Stimulated activated CD4-positive, alpha-beta T cell treated with anti-CD3 and anti-CD28 coated beads, TNF-alpha, amount 100 ng/mL, for 24 hours (primary cell): Measurements from ENCODE around the gene KIF12.
"Not testable (repeated sequence)": the region's sequence is repeated elsewhere in the genome, so short reads cannot be mapped to it uniquely, and the experiment has no call there.

Experiments
- DNase-seq, 3 experiments: peaks; one replicate each; pipeline ENCODE4 v3.0.0-alpha.2; 2020; ENCODE audit warnings: low read depth in 3 of 3

The KIF12 gene

DNA sequence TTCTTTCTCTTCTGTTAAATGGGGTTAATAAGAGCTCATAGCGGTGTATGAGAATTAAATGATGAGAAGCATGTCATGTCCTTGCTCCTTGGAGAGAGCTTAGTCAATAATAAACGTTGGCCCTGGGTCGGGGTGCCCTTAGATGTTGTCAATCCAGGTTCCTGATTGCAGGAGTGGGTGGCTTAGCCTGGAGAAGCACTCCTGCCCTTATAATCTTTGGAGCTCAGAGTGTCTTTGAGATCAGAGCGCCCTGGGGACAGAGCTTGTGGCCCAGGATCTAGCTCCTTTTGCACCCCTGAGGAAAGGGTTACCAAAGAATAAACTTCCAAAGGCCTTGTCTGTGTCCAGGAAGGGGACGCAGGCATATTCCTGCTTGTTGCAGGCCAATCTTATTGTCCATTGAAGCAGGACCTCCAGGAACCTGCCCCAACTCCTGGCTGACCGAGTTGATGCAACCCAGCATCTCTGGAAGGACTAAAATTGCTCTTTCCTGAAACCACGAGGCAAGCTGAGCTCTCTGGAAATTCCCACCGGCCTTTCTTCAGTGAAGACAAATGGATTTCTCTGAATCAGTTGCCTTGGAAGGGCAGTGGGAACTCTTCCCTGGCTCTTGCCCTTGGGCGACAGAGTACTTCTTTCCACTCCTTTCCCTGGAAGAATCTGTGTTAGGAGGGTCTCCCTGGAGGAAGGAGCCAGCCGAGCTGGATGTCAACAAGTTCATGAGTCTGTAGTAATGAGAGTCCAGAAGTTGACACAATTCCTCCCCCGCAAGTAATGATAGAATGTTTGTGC, 14.6 kb downstream of the KIF12 start:
- DNase-seq: no peak

DNA sequence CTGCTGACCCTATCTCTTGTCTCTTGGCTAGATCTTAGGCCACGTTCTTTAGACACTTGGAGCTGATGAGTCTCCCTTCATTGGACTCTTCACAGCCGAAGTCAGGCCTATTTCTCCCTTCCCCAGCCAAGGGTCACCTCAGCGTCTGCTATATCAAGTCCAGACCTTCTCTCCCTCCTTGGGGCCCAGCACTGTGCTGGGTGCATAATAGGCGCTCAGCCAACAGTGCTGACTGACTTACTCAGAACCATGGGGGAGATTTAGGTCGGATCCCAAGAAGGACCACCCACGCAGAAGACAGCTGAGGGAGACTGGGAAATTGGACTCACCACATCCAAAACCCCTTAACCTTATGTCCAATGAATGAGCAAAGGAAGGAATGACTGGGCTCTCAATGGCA, 15.4 kb downstream of the KIF12 start:
- no peak for DNase-seq

DNA sequence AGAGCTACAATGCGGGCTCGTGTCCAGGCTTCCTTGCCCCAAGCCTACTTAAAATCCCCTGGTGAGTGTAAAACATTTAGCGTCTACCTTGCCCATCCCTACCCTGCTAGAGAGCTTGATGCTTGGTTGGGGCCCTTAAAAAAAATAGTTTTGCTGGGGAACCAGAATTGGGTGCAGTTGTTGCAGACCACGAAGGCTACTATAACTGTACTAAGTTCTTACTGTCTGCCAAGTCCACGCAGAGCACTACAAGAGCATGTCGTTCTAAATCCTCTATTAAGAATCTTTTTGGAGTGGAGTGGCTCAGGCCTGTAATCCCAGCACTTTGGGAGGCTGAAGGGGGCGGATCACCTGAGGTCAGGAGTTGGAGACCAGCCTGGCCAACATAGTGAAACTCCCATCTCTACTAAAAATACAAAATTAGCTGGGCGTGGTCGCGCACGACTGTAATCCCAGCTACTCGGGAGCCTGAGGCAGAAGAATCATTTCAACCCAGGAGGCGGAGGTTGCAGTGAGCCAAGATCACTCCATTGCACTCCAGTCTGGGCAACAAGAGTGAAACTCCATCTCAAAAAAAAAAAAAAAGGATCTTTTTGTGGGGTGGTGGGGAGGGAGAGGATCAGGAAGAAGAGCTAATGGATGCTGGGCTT, 16.2 kb downstream of the KIF12 start:
- not testable (repeated sequence) for DNase-seq

DNA sequence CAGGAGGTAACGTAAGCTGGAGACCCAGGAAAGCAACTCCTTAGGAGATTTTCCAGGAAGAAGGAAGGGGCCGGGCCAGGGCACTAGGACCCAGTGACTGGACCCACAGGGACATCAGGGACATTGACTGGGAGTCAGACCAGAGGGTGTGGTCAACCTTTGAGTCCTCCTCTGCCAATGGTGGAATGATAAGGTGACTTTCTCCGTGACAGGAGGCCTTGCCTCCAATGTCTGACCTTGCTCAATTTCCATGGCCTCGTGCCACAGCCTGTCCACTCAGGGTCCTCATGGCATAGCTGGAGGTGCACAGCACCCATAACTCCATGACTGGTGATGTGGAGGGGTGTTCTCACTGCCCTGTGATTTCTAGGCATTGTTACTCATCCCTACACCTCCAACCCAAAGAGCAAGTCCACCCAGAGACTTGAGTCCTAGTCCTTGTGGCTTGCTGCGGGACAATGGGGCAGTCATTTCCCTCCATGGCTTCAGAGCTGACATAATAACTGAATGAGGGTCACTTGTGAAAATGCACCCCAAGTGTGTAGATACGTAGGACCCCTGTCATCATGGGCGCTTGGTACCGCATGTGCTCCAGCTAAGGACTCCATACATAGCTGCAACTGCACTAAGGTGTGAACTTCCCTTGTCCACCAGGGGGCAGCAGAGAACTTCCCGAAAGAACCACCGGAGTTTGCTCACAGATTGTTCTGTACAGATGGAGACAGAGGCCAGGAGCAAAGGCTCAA, 16.9 kb downstream of the KIF12 start:
- DNase-seq: peak; percentile 67 to 80 (median 68)

DNA sequence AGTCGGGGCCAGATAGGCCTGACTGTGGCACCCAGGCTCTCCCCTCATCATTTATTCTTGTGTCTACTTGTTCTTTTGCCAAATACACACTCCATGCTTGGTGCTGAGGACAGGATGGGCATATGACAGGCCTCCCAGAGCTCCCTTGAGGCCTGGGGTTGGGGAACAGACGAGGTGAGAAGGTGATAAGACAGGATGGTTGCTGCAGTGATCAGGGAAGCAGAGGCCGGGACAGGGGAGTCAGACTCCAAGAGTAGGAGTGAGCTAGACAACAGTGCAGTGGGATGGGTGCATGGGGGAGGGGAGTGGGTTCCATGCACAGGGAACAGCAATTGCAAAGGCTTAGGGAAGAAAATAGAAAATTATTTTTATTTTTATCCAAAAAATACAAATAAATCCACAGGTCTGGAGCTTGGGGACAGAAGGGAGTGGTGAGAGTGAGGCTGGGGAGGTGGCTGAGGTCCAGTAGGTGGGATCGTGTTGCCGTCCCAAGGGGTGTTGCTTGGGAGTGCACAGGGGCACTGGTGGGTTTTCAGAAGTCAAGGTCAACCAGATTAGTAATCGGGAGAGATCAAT, 17.6 kb downstream of the KIF12 start:
- DNase-seq: no peak

DNA sequence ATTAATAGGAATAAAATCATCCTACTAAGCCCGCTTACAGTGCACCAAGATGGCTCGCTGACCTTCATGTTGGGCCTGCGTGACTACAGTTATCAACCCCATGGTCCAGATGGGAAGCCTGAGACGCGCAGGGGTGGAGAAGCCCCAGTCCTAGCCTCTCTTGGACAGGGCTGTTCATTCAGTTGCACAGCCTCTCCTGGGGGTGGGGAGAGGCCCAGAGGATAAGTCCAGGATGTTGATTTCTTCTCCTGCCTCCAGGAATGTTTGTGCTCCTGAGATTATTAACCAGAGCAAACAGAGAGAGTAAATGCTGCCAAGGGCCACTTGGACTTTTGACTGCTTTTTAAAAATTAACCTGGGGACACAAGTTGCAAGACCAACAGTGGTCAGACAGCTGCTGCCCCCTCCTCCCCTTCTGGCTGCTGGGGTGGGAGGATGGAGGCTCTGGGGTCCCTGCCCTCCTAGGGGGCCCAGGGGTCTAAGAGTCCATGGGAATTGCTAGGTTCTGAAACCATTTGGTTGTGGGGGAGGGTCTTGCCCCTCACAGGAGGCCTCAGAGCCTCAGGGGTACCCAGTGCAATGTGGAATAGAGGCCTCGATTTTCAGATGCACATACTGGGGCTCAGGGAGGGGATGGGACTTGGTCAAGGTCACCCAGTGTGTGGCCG, 18.2 kb downstream of the KIF12 start:
- DNase-seq: no peak

DNA sequence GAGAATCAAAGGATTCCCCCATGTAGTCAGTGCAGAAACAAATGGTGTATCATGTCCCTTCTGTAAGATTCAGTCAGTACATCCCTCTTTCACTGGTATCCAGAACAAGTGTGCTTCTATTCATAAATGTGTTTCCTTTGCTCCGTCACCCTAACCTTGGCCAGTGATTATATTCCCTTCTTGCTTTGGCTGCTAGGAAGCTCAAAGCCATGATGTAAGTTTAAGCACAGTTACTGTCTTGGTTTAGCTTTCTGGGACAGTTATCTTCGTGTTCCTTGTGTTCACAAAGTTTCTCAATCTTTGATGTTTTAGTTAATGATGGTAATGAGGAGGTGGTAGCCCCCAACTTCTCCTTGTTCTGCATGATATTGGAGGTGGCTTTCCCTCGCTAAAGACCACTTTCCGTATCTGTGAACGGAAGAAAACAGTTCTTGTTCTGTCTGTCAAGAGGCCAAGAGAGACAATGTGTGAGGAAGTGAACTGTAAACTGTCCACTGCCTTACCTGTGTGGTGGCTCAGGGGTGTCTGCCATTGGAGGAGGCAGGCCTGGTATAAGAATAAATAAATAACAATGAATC, 18.8 kb downstream of the KIF12 start:
- no peak for DNase-seq

DNA sequence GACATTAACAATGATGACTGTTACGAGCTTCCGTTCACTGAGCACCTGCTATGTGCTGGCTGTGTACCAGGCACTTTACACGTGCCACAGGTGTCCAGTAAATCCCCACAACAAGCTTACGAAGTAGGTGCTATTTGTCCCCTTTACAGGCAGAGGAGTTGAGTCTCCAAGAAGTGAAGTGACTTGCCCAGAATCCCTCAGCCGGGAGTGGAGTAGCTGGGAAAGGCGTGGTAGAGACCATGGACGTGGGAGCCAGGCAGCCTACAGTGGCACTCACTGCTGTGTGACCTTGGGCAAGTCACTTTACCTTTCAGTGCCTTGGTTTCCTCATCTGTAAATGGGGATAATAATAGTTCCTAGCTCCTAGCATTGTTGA, 20.3 kb downstream of the KIF12 start:
- no peak for DNase-seq

DNA sequence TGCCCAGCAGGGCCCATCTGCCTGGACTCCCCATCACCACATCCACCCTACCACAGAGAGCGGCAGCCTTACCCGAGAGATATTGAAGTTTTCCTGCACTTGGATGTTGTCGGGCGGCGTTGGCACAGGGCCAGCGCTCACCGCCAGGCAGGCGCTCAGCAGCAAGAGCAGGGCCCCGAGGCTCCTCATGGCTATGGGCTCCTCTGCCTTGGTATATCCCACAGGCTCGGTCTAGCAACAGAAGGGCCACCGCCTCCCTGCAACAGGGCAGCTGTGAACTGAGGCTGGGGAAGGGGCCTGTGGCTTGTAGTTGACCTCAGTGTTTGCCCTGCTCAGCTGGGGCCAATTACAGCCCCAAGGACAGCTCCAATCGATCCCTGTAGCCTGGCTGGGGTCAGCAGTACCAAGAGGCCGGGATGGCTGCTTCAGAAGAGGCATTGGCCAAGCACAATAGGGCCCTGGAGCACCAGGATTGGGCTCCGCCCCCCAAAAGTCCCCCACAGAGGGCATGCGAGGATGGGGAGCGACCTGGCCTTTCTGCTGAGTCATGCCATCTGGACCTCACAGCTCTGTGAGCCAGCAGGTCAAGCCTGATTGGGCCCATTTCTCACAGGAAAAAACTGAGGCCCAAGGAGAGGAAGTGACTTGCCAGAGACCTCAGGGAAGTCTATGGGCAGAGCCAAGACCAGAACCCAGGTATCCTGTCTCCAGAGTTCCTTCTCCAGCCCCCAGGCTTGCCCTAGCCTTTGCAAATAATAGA, 20.9 kb downstream of the KIF12 start, which contains the start of gene AMBP:
Gene AMBP, minus strand, starts transcription at position 280 of the 760 bp plus-strand sequence. Its CDS starts 91 bp downstream, at position 189.
- no peak for DNase-seq

DNA sequence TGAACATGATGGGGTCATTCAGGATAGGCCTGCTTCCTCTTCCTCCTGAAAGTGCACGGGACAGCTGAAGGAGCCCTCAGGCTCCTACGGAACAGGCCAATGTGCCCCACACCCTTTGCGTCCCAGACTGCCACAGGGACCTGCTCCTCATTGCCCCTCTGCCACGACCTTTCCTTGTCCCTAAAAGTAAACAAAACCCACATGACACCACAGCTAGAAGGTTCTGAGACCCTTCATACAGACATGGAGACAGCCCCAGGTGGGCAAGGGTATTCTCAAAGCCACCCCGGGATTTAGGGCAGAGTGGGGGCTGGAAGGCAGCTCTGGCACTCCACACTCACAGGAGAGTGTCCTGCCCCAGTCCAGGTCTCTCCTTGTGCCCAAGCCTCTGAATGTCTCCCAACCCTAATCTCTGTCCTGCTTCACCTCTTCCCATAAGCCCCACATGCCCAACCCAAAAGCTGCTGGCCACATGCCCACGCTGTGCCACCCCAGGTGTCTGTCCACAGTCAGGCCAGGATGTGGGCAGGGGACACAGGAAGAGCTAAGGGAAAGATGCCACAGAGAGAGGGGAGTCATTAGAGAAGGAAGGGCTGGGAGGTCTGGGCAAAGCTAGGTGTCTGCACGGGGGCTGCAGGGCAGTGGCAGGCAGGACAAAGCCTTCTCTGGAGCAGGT, 21.8 kb downstream of the KIF12 start:
- DNase-seq: no peak

DNA sequence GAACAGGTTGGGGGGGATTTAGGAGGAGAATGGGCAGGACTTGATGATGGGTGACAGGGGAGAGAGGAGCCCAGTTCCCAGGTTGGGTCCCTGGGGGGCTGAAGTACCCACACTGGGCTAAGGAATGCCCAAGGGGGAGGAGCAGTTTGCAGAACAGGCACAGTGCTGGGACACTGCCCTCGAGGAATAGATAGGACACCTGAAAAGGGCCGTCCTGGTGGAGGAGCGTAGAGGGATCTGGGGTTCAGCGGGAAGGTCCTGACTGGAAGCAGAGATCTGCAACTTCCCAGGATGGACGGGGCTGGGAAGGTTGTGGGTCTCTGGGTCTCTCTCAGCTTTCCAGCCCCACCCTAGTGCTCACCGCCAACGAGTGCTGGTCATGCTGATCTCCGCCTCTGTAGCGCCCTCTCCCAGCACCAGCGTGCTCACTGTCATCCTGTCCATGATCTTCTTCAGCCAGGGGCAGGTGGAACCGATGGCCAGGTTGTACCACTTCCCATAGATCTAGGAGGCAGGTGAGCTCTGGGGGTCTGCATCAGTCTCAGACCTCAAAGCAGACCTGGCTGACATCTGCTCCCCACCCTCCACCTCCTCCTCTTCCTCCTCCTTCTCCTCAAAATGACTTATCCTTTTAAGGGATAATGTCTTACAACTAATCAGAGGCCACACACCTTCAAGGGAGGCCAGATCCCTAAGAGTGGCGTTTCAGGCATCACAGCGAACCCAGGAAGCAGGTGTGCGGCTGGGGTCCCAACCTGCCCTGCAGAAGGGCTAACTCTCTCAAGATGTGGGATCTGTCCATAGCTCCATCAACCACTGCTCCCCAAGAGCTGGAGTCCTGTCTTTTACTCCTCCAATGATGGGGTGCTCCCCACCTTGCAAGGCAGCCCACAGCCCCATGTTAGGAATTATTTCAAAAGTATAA, 22.6 kb downstream of the KIF12 start:
- DNase-seq: no peak

DNA sequence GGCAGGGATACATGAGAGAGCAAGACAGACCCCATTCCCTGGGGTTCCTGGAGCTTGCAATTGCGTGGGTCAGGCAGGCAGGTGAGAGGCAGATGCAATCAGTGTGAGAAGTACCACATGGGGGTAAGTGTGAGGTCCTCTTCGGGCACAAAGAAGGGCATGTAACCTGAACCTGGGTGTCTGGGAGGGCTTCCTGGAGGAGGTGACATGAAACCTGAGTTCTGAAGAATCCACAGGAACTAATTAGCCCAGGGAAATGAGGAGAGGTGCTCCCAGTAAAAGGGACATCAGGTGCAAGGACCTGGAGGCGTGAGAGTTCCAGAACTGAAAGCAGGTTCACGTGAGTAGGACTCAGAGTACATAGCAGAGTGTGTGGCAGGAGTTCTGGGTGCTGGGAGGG, 23.5 kb downstream of the KIF12 start:
- no peak for DNase-seq

DNA sequence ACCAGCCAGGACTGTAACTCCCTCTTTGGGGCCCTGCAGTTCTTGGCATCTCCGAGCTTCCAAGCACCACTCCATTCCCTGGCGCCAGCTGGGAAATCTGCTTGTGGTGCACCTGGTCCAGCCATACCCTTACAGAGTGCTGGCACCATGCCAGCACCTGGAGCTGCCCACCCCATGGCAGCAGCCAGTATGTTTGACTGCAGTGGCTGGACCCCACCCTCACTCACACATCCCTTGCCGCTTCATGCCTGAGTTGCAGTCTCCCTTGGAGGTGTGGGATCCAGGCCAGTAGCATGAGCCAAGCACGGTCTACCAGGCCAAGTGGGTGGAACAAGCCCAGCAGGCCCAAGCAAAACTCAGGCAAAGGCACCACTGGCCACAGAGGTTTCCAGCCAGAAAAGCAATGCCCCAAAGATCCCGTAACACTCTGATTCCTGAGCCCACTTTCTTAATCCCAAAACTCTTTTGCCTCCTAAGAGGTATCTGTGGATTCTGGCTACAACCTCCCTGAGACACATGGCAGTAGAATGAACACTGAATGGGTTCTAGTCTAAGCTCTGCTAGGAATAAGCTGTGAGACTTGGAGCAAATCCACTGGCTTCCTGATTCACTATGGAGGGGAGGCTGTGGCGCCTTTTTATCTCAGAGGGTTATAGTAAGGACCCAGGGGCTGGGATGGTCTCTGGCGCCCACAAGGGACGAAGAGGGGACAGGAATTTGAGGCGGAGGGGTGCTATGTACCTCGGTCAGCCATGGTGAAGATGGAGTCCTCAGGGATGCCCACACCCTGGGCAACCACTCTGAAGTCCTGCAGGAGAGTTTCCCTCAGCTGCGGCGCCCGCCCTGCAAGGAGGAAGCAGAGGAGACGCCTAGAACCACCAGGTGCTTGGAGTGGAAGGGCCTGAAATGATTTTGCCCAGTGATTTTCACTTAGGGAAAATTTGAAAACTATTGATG, 26.6 kb downstream of the KIF12 start:
- DNase-seq: no peak

DNA sequence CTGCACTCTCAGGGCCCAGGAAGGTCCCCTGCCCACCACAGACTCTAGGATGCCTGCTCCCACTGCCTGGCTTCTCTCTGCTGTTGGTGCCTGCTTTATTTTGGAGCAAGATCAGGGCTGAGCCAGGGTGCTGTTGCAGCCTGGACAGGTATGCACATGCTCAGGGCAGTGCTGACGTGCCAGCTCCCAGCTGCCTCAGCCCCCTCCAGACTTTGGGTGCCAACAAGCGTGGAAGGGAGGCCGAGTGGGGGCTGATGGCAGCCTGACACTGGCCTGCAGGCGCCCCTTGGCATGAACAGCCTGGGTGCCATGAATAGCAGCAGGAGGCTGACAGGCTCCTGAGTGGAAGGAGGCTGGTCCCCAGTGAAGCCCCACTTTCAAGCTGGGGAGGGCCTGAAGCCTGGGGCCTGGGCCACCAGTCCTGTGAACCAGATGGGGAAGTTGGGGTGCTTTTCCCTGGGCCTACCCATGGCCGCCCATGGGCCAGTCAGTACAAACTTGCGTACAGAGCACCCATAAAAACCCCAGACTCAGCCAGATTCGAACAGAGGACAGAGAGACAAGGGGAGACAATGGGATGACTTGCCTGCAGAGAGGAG, 27.8 kb downstream of the KIF12 start:
- DNase-seq: no peak

DNA sequence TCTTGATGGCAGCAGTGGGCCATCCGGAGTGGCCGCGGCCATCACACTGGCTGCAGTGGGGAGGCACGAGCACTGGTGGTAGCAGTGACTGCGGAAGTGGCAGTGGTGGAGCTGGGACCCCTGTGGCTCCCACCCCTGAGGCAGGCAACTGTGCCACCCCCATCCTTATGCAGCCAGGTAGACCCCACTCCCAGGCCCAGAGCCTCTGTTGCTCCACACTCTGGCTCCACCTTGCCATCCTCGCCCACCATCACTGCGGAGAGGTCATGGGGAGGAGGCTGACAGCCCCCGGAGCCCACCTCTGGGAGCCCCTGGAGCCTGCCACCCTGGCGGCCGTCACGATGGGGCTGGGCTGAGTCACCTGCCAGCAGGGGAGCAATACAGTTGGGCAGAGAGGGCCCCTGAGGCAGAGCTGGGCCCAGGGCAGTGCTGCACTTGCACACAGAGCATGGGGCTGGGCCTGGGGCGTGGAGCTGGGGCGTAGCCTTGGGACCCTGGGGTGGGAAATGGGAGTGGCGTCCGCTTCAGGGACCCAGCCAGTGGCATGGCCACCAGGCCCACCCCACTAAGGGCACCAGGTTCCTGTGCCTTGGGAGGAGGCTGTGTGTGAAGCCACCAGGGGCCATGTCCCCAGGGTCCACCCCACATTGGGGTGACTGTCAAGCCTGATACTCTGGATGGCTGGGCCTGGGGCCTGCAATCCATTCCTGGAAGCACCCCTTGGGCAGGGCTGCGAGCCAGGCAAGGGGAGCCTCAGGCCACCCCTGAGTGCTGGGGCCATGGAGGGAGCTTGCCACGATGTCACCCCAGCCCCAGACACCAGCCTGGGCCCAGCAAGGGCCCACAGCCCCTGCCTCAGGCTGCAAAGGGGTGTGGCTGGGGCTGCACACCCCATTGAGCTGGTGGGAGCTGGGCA, 28.6 kb downstream of the KIF12 start:
- no peak for DNase-seq

DNA sequence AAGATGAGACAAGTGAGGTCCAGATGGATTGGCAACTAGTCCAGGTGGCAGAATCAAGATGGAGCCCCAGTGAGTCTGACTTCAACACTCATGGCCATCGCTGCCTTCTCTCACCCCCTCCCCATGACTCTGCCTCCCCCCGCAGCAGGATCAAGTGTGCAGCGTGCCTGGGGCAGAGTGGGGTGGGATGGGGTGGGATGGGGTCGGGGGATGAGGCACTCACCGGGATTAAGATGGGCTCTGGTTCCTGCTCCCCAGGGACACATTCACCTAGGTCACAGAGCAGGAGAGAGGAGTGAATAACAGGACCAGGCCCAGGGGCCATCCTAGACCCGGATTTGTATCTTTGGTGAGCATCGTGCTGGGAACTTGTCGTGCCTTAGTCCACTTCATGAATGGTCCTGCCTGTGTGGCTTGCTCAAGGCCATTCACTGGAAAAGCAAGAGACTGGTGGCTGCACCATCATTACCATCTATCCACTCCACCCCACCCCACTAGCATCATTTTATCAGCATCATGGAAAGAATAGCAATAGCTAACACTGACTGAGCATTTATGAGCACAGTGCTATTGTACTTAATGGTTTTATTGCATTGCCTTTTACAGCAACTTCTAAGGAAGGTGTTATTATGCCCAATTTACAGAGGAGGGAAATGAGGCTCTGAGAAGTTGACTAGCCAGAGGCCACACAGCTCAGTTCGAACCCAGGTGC, 29.5 kb downstream of the KIF12 start:
- DNase-seq: no peak
